ENCODE measurements around the gene URM1.
A peak's percentile ranks its signal among the peaks of the same experiment; 100 is the strongest.
"Not testable (repeated sequence)": the region's sequence is repeated elsewhere in the genome, so short reads cannot be mapped to it uniquely, and the experiment has no call there.

Gene URM1

DNA sequence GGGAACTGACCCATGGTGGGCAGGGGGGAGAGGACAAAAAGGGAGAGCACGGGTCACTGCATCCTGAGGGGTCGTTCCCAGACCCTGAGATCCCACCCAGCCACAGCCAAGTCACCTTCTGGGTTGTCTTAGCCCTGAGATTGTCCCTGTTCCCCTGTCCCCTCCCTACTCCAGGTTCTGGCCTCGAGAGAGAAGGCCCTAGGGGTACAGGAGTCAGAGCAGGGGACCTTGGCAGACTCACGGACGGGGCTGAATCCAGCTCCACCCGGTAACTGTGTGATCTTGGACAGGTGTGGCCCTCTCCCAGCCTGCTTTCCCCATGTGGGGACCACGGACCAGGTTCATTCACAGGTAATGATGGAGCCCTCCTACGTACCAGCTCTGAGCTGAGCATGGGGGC is 38.3 kb downstream of the URM1 start:
- DNase-seq (ENCODE audit: low read depth in 2 of 2), result no peak

GRCh38 chr9:128409978-128410377 is 38.8 kb downstream of the URM1 start:
- no peak for DNase-seq (ENCODE audit: low read depth in 2 of 2)

GRCh38 chr9:128411364-128412119 is 40.4 kb downstream of the URM1 start:
- DNase-seq (ENCODE audit: low read depth in 2 of 2), result no peak

DNA sequence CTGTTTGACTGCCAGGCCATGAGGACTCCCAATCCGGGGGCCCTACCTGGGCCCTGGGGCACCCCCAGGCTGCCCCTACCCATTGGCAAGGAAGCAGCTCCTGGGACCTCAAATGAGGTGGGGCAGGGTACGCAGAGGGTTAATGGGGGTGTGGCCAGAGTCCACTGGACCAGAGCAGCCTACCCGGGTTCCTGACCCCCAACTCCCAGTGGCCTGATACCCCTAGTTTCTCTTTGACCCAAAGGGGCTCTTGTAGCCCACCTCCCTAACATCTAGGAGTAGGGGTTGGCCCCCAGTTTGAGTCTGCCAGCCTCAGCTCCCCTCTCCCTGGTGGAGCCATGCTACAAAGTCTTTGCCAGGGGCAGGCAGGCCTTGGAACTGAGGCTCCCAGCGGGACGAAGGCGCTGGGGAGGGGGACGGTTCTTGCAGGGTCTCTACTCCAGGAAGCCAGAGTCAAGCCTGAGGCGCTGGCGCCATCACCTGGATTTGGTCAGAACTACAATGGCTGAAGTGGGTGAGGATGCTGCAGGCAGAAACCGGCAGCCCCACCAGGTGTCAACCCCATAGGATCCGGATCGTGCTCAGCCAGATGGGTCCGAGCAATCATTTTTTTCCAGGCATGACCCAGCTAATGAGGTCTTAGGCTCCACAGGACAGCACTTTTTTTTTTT is 41.1 kb downstream of the URM1 start:
- peak in 1 of 2 donors; percentile 16 for DNase-seq (ENCODE audit: low read depth in 2 of 2)

DNA sequence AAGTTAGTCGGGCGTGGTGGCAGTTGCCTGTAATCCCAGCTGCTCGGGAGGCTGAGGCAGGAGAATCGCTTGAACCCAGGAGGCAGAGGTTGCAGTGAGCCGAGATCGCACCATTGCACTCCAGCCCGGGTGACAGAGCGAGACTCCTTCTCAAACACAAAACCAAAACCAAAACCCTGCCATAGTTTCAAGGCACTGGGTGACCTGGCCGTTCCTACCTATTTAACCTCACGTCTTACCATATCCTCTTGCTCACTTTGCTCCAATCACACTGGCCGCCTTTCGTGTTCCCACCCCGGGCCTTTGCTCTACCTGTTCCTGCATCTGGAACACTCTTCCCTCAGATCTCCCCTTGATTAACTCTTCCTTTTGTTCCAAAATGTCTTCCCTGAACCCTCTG is 42.6 kb downstream of the URM1 start:
- not testable (repeated sequence) for DNase-seq (ENCODE audit: low read depth in 2 of 2)

- DNase-seq (ENCODE audit: low read depth in 2 of 2), result no peak
Observed at GRCh38 chr9:128414461-128414860, 43.3 kb downstream of the URM1 start.

- DNase-seq (ENCODE audit: low read depth in 2 of 2), result no peak
Observed at GRCh38 chr9:128415281-128415680, 44.1 kb downstream of the URM1 start.

- DNase-seq (ENCODE audit: low read depth in 2 of 2), result no peak
Observed at GRCh38 chr9:128416014-128416413, 44.8 kb downstream of the URM1 start.

- DNase-seq (ENCODE audit: low read depth in 2 of 2), result no peak
Observed at GRCh38 chr9:128416432-128417019, 45.4 kb downstream of the URM1 start.

- no peak for DNase-seq (ENCODE audit: low read depth in 2 of 2)
Observed at GRCh38 chr9:128419061-128419925, 48.1 kb downstream of the URM1 start.

- peak; percentile 38 to 40 for DNase-seq (ENCODE audit: low read depth in 2 of 2)
Observed at GRCh38 chr9:128420060-128420650, 49.0 kb downstream of the URM1 start.

DNA sequence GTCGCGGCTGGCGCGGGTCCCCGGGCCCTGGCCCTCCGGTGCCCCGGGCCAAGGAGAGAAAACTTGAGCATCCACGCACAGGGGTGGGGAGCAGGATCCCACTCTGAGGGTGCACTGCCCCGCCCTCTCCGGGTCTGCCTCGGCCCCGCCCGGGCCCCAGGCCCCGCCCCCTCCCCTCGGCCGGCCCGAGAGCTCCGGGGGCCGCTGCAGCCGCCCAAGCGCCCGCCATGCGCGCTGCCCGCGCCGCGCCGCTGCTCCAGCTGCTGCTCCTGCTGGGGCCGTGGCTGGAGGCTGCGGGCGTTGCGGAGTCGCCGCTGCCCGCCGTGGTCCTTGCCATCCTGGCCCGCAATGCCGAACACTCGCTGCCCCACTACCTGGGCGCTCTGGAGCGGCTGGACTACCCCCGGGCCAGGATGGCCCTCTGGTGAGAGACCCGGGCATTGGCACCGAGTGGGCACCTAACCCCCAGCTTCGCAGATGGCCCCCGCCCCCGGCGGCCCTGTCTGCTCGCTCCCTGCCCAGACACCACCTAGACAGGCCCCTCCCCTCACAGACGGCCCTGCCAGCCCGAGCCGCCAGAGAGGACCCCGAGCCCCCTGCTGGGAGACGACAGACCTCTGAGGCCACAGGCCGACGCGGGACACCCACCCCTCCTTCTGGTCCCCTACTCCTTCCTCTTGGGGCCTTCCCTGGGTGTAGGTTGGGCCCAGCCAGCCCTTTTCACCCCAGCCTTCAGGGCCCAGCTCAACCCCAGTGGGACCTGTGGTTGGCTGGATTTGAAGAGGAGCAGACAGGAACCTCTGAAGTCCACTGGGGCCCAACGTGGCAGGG is 49.7 kb downstream of the URM1 start, which contains the start of gene CERCAM:
CERCAM (plus strand) TSS at position 207 of the 831 bp plus-strand sequence; CDS start at position 228, 21 bp downstream.
- DNase-seq (ENCODE audit: low read depth in 2 of 2), result peak; percentile 24 to 34

DNA sequence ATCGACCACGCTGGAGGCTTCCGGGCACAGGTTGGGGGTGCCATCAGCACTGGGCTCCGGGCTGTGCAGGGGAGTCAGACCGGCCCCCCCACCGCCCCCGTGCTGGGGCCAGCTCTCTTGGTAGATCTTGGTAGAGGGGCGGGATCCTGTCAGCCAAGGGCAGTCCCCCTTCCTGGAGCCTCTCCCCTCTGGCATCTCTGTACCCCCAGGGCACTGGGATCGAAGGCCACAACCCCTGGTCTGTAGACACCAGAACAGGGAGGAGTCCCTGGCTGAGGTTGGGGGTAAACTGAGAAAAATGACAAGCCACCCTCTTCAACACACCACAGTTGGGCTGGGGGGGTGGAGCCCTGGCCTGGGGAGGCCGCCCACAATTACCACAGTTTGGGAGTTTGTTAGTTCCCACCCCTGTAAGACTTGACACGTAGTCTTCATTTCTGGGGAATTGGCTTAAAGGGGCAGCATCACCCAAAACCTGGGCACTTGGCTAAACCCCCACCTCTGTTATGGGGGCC is 50.4 kb downstream of the URM1 start:
- DNase-seq (ENCODE audit: low read depth in 2 of 2), result no peak

DNA sequence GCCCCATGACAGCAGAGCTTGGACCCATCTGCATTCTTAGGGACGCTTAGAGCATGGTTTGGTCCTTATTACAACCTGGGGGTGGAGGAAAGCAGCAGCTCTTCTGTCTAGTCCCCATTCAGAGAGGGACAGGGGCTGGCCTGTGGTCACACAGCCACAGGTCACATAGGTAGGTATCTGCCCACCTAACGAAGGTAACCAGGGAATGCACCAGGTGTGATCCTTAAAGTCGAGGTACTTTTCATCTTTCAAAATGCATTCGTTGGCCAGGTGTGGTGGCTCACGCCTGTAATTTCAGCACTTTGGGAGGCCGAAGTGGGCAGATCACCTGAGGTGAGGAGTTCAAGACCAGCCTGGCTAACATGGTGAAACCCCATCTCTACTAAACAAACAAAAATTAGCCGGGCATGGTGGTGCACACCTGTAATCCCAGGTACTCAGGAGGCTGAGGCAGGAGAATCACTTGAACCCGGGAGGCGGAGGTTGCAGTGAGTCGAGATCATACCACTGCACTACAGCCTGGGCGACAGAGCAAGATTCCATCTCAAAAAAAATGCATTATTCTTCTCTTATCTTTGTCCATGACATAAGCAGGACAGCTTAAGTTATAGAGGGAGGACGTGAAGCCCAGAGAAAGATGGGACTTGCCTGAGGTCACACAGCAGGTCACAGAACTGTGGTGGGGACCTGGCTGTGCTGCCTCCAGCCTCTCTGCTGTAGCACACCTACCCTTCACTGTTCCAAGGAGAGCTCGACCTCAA is 51.0 kb downstream of the URM1 start:
- DNase-seq (ENCODE audit: low read depth in 2 of 2), result not testable (repeated sequence)

DNA sequence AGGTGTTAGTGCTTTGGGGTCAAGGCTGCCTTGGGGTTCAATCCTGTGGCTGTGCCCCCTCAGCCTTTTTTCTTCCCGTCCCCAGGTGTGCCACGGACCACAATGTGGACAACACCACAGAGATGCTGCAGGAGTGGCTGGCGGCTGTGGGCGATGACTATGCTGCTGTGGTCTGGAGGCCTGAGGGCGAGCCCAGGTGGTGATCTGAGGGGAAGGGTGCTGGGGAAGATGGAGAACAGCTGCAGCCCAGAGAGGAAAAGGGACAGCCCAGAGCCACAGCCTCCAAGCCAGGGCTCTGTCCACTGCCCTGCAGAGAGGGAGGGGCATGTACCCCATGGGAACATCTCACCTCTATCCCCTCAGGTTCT is 51.6 kb downstream of the URM1 start:
- DNase-seq (ENCODE audit: low read depth in 2 of 2), result no peak

DNA sequence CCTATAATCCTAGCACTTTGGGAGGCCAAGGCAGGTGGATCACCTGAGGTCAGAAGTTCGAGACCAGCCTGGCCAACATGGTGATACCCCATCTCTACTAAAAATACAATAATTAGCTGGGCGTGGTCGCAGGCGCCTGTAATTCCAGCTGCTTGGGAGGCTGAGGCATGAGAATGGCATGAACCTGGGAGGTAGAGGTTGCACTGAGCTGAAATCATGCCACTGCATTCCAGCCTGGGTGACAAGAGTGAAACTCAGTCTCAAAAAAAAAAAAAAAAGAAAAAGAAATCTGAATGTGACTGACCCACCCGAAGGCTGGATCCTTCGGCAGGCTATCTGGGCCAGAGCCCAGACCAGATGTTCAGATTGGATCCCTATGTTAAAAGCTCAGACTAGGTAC is 52.2 kb downstream of the URM1 start:
- DNase-seq (ENCODE audit: low read depth in 2 of 2), result not testable (repeated sequence)

DNA sequence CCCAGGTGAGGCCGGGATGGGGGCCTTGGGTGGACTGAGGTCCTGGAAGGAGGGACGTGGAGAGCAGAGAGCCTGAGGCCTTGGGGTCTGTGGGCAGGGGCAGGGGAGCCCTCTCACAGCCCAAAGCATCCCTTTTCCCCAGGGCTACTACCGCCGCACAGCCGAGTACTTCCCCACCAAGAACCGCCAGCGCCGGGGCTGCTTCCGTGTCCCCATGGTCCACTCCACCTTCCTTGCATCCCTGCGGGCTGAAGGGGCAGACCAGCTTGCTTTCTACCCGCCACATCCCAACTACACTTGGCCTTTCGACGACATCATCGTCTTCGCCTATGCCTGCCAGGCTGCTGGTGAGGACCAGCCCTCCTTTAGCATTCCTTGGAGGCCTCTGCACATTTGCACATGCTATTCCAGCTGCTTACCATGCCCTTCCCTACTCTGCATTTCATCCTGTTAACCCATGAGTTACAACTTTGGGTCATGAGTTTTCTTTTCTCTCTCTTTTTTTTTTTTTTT is 53.1 kb downstream of the URM1 start:
- DNase-seq (ENCODE audit: low read depth in 2 of 2), result no peak

GRCh38 chr9:128428644-128429512 is 57.7 kb downstream of the URM1 start:
- no peak for DNase-seq (ENCODE audit: low read depth in 2 of 2)

Data from stimulated activated CD8-positive, alpha-beta memory T cell treated with anti-CD3 and anti-CD28 coated beads, Interleukin-2, amount 100 ng/mL, for 1 hour (primary cell).